D341Med (cell line): ENCODE results near the gene RARB.

Experiments used
- DNase-seq: peaks from one replicate; pipeline ENCODE4 v3.0.0; 2012; ENCODE audit warnings: low spot score

RARB gene

GRCh38 chr3:25423780-25424588 is 4.1 kb upstream of the RARB start:
- DNase-seq: no peak

- no peak for DNase-seq
Observed at GRCh38 chr3:25424614-25425013, 3.4 kb upstream of the RARB start.

- DNase-seq: no peak
Observed at GRCh38 chr3:25426408-25426807, 1.7 kb upstream of the RARB start.

- no peak for DNase-seq
Observed at GRCh38 chr3:25427155-25427554, 908 bp upstream of the RARB start.

GRCh38 chr3:25427563-25427941 is 511 bp upstream of the RARB start:
- DNase-seq: no peak

- DNase-seq: no peak
Observed at GRCh38 chr3:25428789-25429335, 799 bp downstream of the RARB start.

GRCh38 chr3:25429361-25430286 is 1.6 kb downstream of the RARB start:
- no peak for DNase-seq

- DNase-seq: no peak
Observed at GRCh38 chr3:25430287-25430934, 2.3 kb downstream of the RARB start.

GRCh38 chr3:25430935-25431770 is 3.1 kb downstream of the RARB start:
- no peak for DNase-seq

- DNase-seq: no peak
Observed at GRCh38 chr3:25432176-25432720, 4.2 kb downstream of the RARB start.

- DNase-seq: no peak
Observed at GRCh38 chr3:25433106-25433505, 5.0 kb downstream of the RARB start.

- no peak for DNase-seq
Observed at GRCh38 chr3:25433868-25434267, 5.8 kb downstream of the RARB start.

GRCh38 chr3:25437953-25438352 is 9.9 kb downstream of the RARB start:
- no peak for DNase-seq

GRCh38 chr3:25438791-25439555 is 10.9 kb downstream of the RARB start:
- DNase-seq: no peak

- DNase-seq: peak; percentile 53
Observed at GRCh38 chr3:25441234-25441856, 13.3 kb downstream of the RARB start.

- DNase-seq: peak; percentile 38
Observed at GRCh38 chr3:25442486-25442885, 14.4 kb downstream of the RARB start.

- no peak for DNase-seq
Observed at GRCh38 chr3:25444273-25444672, 16.2 kb downstream of the RARB start.

- DNase-seq: no peak
Observed at GRCh38 chr3:25445731-25446130, 17.7 kb downstream of the RARB start.

GRCh38 chr3:25447285-25447684 is 19.2 kb downstream of the RARB start:
- DNase-seq: no peak

GRCh38 chr3:25447925-25448324 is 19.9 kb downstream of the RARB start:
- no peak for DNase-seq
